Activated CD4-positive, alpha-beta T cell treated with anti-CD3 and anti-CD28 coated beads, Interleukin-2, amount 50 U/mL, for 48 hours (primary cell): ENCODE data around the gene GRIN2A.

Experiments
- DNase-seq, 2 experiments: peaks; one replicate each; pipeline ENCODE4 v3.0.0-alpha.2; 2020

GRIN2A gene

GRCh38 chr16:9736547-9736946 is 445.7 kb downstream of the GRIN2A start:
- DNase-seq, result no peak

- no peak for DNase-seq
These were observed 459.1 kb downstream of the GRIN2A start for GRCh38 chr16:9723136-9723535.

GRCh38 chr16:9713907-9714306 is 468.3 kb downstream of the GRIN2A start:
- no peak for DNase-seq

- DNase-seq, result no peak
These were observed 469.1 kb downstream of the GRIN2A start for GRCh38 chr16:9713156-9713555.

- no peak for DNase-seq
These were observed 473.1 kb downstream of the GRIN2A start for GRCh38 chr16:9708972-9709620.

GRCh38 chr16:9706217-9706836 is 475.9 kb downstream of the GRIN2A start:
- DNase-seq, result no peak

- DNase-seq, result no peak
These were observed 478.5 kb downstream of the GRIN2A start for GRCh38 chr16:9703731-9704130.
